MCF 10A (cell line): ENCODE data around the gene TM7SF3. TPM values are rescaled to one million over a fixed set of nuclear protein-coding genes. Genes with fewer than 3 reads are reported as not detected.

Experiments used
- BruUV-seq: library from RNA; stranded (reverse); fragments of 400-500 nt; replicated peaks from 2 replicates; lab custom pipeline; 2021; lab: Mats Ljungman, UMichigan
- CTCF ChIA-PET: fragments of 300-600 bp; sonication (Branson Sonifier 250); formaldehyde crosslinking; extraction: SDS; loops from one replicate; lab custom pipeline; 2021; ENCODE audit warnings: antibody characterized with exemption, inconsistent platforms; lab: Yijun Ruan, JAX
- POLR2A ChIA-PET: fragments of 300-600, 350-650 bp; sonication (Branson Sonifier 250); formaldehyde crosslinking; extraction: SDS; loops from one replicate; lab custom pipeline; 2020; ENCODE audit warnings: antibody characterized with exemption, inconsistent platforms; lab: Yijun Ruan, JAX
- DNase-seq: peaks from one replicate; pipeline ENCODE4 v3.0.0-alpha.2; 2018; ENCODE audit not compliant: unreplicated experiment
- H3K27ac Mint-ChIP-seq: one replicate; pipeline ENCODE4 v1.8.0; 2022; ENCODE audit warnings: mild to moderate bottlenecking, low read depth, mixed read lengths; ENCODE audit not compliant: unreplicated experiment
- H3K27me3 Mint-ChIP-seq: one replicate; pipeline ENCODE4 v1.8.0; 2022; ENCODE audit warnings: mixed read lengths; ENCODE audit not compliant: insufficient read depth, unreplicated experiment
- H3K36me3 Mint-ChIP-seq: one replicate; pipeline ENCODE4 v1.8.0; 2022; ENCODE audit warnings: mild to moderate bottlenecking, moderate library complexity, mixed read lengths; ENCODE audit not compliant: insufficient read depth, unreplicated experiment
- H3K4me1 Mint-ChIP-seq: one replicate; pipeline ENCODE4 v1.8.0; 2022; ENCODE audit warnings: mixed read lengths; ENCODE audit not compliant: insufficient read depth, unreplicated experiment
- H3K4me3 Mint-ChIP-seq: one replicate; pipeline ENCODE4 v1.8.0; 2022; ENCODE audit warnings: mild to moderate bottlenecking, moderate library complexity, mixed read lengths; ENCODE audit not compliant: unreplicated experiment
- H3K9me3 Mint-ChIP-seq: one replicate; pipeline ENCODE4 v1.8.0; 2022; ENCODE audit warnings: mixed read lengths; ENCODE audit not compliant: unreplicated experiment
- intact Hi-C: fragments of 100-400 bp; cut with micrococcal nuclease; formaldehyde crosslinking; loops from 2 replicates; pipeline ENCODE4 v1.14.1; 2022
- total RNA-seq: library from RNA; stranded (reverse); gene quantifications from 2 replicates; pipeline ENCODE4 v1.2.3, GENCODE V29; 2022
- TF ChIP-seq, protein P1 (sequence below): fragments of 200-600 bp; IDR thresholded peaks from one replicate; pipeline ENCODE4 v1.8.0; 2022; ENCODE audit warnings: antibody characterized with exemption, mild to moderate bottlenecking; ENCODE audit not compliant: unreplicated experiment

The TM7SF3 gene
- total RNA-seq, 1 experiment from 2014 or later: 119 TPM

DNA sequence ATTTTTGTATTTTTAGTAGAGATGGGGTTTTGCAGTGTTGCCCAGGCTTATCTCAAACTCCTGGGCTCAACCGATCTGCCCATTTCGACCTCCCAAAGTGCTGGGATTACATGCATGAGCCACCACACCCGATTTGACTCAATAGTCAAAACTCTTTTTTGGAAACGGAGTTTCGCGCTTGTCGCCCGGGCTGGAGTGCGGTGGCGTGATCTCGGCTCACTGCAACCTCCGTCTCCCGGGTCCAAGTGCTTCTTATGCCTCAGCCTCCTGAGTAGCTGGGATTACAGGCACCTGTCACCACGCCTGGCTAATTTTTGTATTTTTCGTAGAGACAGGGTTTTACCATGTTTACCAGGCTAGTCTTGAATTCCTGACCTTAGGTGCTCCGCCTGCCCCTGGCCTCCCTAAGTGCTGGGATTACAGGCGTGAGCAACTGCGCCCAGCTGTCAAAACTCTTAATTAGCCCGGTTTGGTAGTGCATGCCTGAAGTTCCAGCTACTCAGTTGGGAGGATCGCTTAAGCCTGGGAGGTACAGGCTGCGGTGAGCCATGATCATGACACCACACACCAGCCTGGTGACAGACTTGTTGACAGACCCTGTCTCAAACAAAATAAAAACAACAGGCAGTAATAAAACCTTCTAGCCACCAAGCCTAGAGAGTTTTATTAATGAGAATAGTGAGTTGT is 20.6 kb upstream of the TM7SF3 start:
- peaks cover 30% of the 10 kb centered on the region for H3K36me3 Mint-ChIP-seq

DNA sequence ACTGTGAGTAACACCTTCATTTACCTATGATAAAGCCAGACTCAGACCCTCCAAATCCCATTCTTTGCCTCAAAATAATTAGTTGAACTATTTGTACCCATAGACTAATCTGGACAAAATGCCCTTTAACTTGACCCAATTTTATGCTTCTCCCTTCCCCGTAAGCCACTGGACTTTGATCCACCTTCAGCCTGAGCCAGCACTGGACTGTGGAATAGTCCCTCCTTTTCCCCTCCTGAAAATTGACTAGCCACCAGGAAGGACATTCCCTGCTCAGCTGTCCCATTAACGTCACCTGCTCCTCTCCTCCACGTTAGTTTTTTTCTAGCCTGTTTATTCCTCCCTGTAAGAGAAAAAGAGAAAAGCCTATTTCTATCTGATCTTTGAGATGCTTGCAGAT is 18.5 kb upstream of the TM7SF3 start:
- no peak overlapping the region for H3K4me3 Mint-ChIP-seq
- H3K27ac Mint-ChIP-seq: no peak overlapping the region
- no peaks in the 10 kb centered on the region for H3K4me1 Mint-ChIP-seq
- ChIA-PET POLR2A (interaction anchor here (0.5 kb wide), 1 partner anchor 17 kb away, joined by 3 read pairs; no protein-coding TSS in a partner anchor), CTCF (no interaction called here)
- no peaks in the 10 kb centered on the region for H3K27me3 Mint-ChIP-seq
- BruUV-seq: no TSS peak
- peaks cover 50% of the 10 kb centered on the region for H3K36me3 Mint-ChIP-seq
- intact Hi-C loops: no loop called here
- TF ChIP-seq, protein P1, sequence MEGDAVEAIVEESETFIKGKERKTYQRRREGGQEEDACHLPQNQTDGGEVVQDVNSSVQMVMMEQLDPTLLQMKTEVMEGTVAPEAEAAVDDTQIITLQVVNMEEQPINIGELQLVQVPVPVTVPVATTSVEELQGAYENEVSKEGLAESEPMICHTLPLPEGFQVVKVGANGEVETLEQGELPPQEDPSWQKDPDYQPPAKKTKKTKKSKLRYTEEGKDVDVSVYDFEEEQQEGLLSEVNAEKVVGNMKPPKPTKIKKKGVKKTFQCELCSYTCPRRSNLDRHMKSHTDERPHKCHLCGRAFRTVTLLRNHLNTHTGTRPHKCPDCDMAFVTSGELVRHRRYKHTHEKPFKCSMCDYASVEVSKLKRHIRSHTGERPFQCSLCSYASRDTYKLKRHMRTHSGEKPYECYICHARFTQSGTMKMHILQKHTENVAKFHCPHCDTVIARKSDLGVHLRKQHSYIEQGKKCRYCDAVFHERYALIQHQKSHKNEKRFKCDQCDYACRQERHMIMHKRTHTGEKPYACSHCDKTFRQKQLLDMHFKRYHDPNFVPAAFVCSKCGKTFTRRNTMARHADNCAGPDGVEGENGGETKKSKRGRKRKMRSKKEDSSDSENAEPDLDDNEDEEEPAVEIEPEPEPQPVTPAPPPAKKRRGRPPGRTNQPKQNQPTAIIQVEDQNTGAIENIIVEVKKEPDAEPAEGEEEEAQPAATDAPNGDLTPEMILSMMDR: no peak
- DNase-seq: no peak
- no peaks in the 10 kb centered on the region for H3K9me3 Mint-ChIP-seq

More for the DNA sequence above, 20.6 kb upstream of the TM7SF3 start:
- Mint-ChIP-seq H3K4me3 (no peak overlapping the region), H3K4me1 (no peaks in the 10 kb centered on the region), H3K27me3 (no peaks in the 10 kb centered on the region), H3K27ac (no peak overlapping the region), H3K9me3 (no peaks in the 10 kb centered on the region)
- BruUV-seq: no TSS peak
- ChIA-PET CTCF (interaction anchor here (0.6 kb wide), 1 partner anchor 38 kb away, joined by 3 read pairs; no protein-coding TSS in a partner anchor), POLR2A (interaction anchor here (0.6 kb wide), 1 partner anchor 195 kb away, joined by 3 read pairs; no protein-coding TSS in a partner anchor)
- DNase-seq: no peak
- TF ChIP-seq, protein P1: no peak
- intact Hi-C loops: no loop called here

DNA sequence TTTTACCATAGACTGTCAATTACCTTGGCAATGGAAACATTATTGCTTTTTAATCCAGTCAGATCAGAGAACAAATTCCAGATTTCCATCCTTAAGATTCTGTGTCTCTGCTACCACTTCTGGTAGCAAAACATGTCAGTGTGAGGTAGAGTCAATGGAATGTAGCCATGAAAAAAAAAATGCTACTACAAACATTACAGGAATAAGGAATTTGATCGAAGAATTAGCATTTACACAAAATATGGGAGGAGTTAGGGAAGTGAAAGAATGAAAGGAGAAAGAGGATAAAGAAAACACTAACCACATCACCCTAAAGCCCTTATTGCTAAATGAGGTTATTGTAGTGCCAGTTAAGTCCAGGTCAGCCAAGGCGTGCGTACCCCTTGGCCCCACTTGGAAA is 17.3 kb upstream of the TM7SF3 start:
- H3K9me3 Mint-ChIP-seq: no peaks in the 10 kb centered on the region
- no peak for DNase-seq
- TF ChIP-seq, protein P1: no peak
- no peaks in the 10 kb centered on the region for H3K4me1 Mint-ChIP-seq
- H3K27me3 Mint-ChIP-seq: no peaks in the 10 kb centered on the region
- no TSS peak for BruUV-seq
- H3K36me3 Mint-ChIP-seq: peaks cover 62% of the 10 kb centered on the region
- CTCF ChIA-PET: interaction anchor here (0.7 kb wide), 1 partner anchor 111 kb away, joined by 3 read pairs; no protein-coding TSS in a partner anchor
- H3K27ac Mint-ChIP-seq: no peak overlapping the region
- no peak overlapping the region for H3K4me3 Mint-ChIP-seq
- POLR2A ChIA-PET: no interaction called here
- intact Hi-C loops: no loop called here

DNA sequence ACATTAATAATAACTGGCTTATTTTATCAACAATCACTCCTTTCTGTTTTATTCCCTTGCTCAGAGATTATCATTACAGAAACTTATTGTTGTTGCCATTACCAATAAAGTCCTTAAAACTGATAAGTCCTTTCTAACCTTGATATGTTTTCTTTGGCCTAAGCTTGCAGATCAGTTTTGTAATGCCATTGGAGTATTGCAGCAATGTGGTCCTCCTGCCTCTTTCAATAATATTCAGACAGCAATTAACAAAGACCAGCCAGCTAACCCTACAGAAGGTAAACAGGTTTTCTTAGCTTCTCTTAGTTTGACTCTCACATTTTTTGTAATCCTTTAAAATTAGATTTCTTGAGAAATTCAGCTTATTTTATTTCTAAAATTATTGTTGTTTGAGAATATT is 12.1 kb upstream of the TM7SF3 start:
- CTCF ChIA-PET: interaction anchor here (1.4 to 1.8 kb wide), 2 partner anchors 10 to 97 kb away, joined by 4 to 5 read pairs; no protein-coding TSS in a partner anchor
- Mint-ChIP-seq H3K27ac (no peak overlapping the region), H3K4me3 (no peak overlapping the region), H3K9me3 (no peaks in the 10 kb centered on the region), H3K36me3 (peaks cover 59% of the 10 kb centered on the region), H3K4me1 (peaks cover 21% of the 10 kb centered on the region), H3K27me3 (no peaks in the 10 kb centered on the region)
- TF ChIP-seq, protein P1: no peak
- intact Hi-C loops: no loop called here
- no TSS peak for BruUV-seq
- DNase-seq: no peak
- POLR2A ChIA-PET: interaction anchor here (0.6 to 1.9 kb wide), 4 partner anchors 11 to 280 kb away, joined by 3 to 5 read pairs (median 3); no protein-coding TSS in a partner anchor
